ENCODE data around the gene KLF15.

KLF15 gene

GRCh38 chr3:126353694-126354321 is 3.4 kb downstream of the KLF15 start:
- no peak overlapping the region for H3K4me2 ChIP-seq (ENCODE audit: low read length)
- no peaks in the 10 kb centered on the region for H3K9me3 ChIP-seq (ENCODE audit: control insufficient read depth, insufficient read depth, low read length)
- H3K27me3 ChIP-seq (ENCODE audit: control insufficient read depth, low read length): peaks cover 14% of the 10 kb centered on the region
- H4K20me1 ChIP-seq (ENCODE audit: control insufficient read depth, insufficient read depth, low read depth, low read length): no peaks in the 10 kb centered on the region
- peaks cover 8% of the 10 kb centered on the region for H3F3A ChIP-seq (ENCODE audit: control insufficient read depth, insufficient read depth)
- TF ChIP-seq EZH2phosphoT487 (IDR thresholded peaks at IDR 0.05; ENCODE audit: borderline replicate concordance, low read length) (no peak), CTCF (IDR thresholded peaks at IDR 0.05; ENCODE audit: low read depth, low read length, poor library complexity, severe bottlenecking) (no peak)
- peaks cover 55% of the 10 kb centered on the region for H3K4me1 ChIP-seq (ENCODE audit: control insufficient read depth, low read length)
- H3K36me3 ChIP-seq (ENCODE audit: control insufficient read depth, low read length): no peaks in the 10 kb centered on the region
- no peaks in the 10 kb centered on the region for H3K9me2 ChIP-seq (replicated peaks; ENCODE audit: control insufficient read depth, low read length)
- H3K79me2 ChIP-seq (ENCODE audit: control insufficient read depth, low read length): no peaks in the 10 kb centered on the region
- no peak overlapping the region for H3K4me3 ChIP-seq (ENCODE audit: low read length)
- H3K27ac ChIP-seq (ENCODE audit: low read depth, low read length): peak overlapping the region; percentile 94

DNA sequence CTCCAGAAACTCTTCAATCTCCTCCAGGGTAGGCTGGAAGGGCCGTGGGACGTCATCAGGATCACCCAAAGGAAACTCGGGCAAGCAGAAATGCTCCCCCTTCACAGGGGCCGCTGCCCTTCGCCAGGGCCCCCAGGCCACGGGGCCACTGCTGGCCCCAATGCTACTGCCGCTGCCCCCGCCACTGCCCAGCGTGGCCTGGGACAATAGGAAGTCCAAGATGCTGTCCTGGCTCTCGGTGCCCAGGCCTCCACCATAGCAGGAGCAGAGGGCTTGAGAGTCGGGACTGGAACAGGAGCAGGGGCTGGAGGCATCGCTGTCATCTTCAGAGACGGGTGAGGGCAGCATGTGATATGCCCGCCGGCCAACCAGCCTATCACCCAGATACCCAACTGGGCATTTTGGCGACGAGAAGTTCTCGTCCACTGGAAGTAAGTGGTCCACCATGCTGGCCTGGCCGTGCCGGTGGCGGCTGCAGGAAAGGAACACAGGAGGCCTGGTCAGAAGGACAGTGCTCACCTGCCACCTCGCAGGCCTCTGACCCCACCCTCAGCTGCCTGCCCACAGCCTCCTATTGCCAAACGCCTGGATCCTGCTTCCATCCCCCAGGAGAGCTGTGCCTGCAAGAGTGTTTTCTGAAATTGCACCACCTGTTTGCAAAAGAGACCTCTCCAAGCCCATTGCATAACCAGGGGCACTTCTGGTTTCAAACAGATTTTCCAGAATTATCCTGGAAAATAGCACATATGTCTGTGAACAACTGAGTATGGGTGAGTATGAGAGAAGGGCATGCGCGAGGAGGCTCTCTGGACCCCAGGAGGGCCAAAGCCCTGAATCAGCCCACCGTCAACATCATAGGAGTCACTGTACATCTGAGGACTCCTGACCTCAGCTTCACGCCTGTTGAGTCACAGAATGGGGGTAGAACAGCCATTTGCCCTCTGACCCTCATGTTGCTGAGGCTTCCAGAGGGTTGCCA is 4.4 kb downstream of the KLF15 start:
- H3K4me3 ChIP-seq (ENCODE audit: low read length): no peak overlapping the region
- TF ChIP-seq EZH2phosphoT487 (IDR thresholded peaks at IDR 0.05; ENCODE audit: borderline replicate concordance, low read length) (no peak), CTCF (IDR thresholded peaks at IDR 0.05; ENCODE audit: low read depth, low read length, poor library complexity, severe bottlenecking) (no peak)
- peaks cover 3% of the 10 kb centered on the region for H3K27me3 ChIP-seq (ENCODE audit: control insufficient read depth, low read length)
- H3K27ac ChIP-seq (ENCODE audit: low read depth, low read length): no peak overlapping the region
- H3K9me3 ChIP-seq (ENCODE audit: control insufficient read depth, insufficient read depth, low read length): no peaks in the 10 kb centered on the region
- H3K4me1 ChIP-seq (ENCODE audit: control insufficient read depth, low read length): peaks cover 49% of the 10 kb centered on the region
- H3K36me3 ChIP-seq (ENCODE audit: control insufficient read depth, low read length): no peaks in the 10 kb centered on the region
- H3K79me2 ChIP-seq (ENCODE audit: control insufficient read depth, low read length): no peaks in the 10 kb centered on the region
- no peaks in the 10 kb centered on the region for H4K20me1 ChIP-seq (ENCODE audit: control insufficient read depth, insufficient read depth, low read depth, low read length)
- H3F3A ChIP-seq (ENCODE audit: control insufficient read depth, insufficient read depth): peaks cover 8% of the 10 kb centered on the region
- H3K9me2 ChIP-seq (replicated peaks; ENCODE audit: control insufficient read depth, low read length): no peaks in the 10 kb centered on the region
- no peak overlapping the region for H3K4me2 ChIP-seq (ENCODE audit: low read length)

- Histone ChIP-seq H3K4me2 (ENCODE audit: low read length) (no peak overlapping the region), H3K79me2 (ENCODE audit: control insufficient read depth, low read length) (no peaks in the 10 kb centered on the region), H3F3A (ENCODE audit: control insufficient read depth, insufficient read depth) (peaks cover 8% of the 10 kb centered on the region), H3K9me3 (ENCODE audit: control insufficient read depth, insufficient read depth, low read length) (no peaks in the 10 kb centered on the region), H3K4me3 (ENCODE audit: low read length) (no peak overlapping the region), H3K4me1 (ENCODE audit: control insufficient read depth, low read length) (peaks cover 45% of the 10 kb centered on the region), H3K9me2 (replicated peaks; ENCODE audit: control insufficient read depth, low read length) (no peaks in the 10 kb centered on the region), H3K27ac (ENCODE audit: low read depth, low read length) (no peak overlapping the region), H3K27me3 (ENCODE audit: control insufficient read depth, low read length) (no peaks in the 10 kb centered on the region), H4K20me1 (ENCODE audit: control insufficient read depth, insufficient read depth, low read depth, low read length) (no peaks in the 10 kb centered on the region), H3K36me3 (ENCODE audit: control insufficient read depth, low read length) (no peaks in the 10 kb centered on the region)
- no peak for TF ChIP-seq EZH2phosphoT487 (IDR thresholded peaks at IDR 0.05; ENCODE audit: borderline replicate concordance, low read length)
- peak; percentile 22 for TF ChIP-seq CTCF (IDR thresholded peaks at IDR 0.05; ENCODE audit: low read depth, low read length, poor library complexity, severe bottlenecking)
These were observed 5.3 kb downstream of the KLF15 start for GRCh38 chr3:126351771-126352475.
